Endothelial cell of umbilical vein (primary cell): ENCODE measurements around the gene ZRANB1. TPM values are rescaled to one million over a fixed set of nuclear protein-coding genes. Genes with fewer than 3 reads are reported as not detected.

Experiments
- BruUV-seq: library from RNA; stranded (reverse); fragments of 400-500 nt; replicated peaks from 2 replicates; lab custom pipeline; 2021; lab: Mats Ljungman, UMichigan
- CTCF ChIA-PET: fragments of 300-600, 350-600 bp; sonication (Branson Sonifier 250); formaldehyde crosslinking; loops from one replicate; lab custom pipeline; 2021; ENCODE audit warnings: antibody characterized with exemption, inconsistent platforms; lab: Charles Lee
- POLR2A ChIA-PET: fragments of 300-600, 350-600 bp; sonication (Branson Sonifier 250); formaldehyde crosslinking; loops from one replicate; lab custom pipeline; 2021; ENCODE audit warnings: antibody characterized with exemption, inconsistent platforms; lab: Charles Lee
- DNase-seq: peaks from one replicate; pipeline ENCODE4 v3.0.0-alpha.2; 2011; ENCODE audit warnings: low read depth, low spot score
- FAIRE-seq: peaks from 2 replicates; lab custom pipeline; 2011; peaks lifted over from hg19 to GRCh38; lab: Jason Lieb, UNC
- H2AFZ ChIP-seq: 2 replicates; pipeline ENCODE4 v1.6.0; 2012; ENCODE audit warnings: low read depth, low read length, control low read depth, inconsistent platforms
- H3K27ac ChIP-seq: 2 replicates; pipeline ENCODE4 v1.5.1; 2011; ENCODE audit warnings: low read depth, mild to moderate bottlenecking, control low read depth, low read length, moderate library complexity; ENCODE audit not compliant: insufficient read depth
- H3K27me3 ChIP-seq, 2 experiments: 2 replicates each; pipeline versions ENCODE4 v1.6.0 to v1.6.1; 2011; ENCODE audit warnings: low read length in 2 of 2, mixed read lengths in 1 of 2; ENCODE audit not compliant: control insufficient read depth in 2 of 2, insufficient read depth in 2 of 2
- H3K36me3 ChIP-seq, 2 experiments: 2 replicates in 1 of 2; 3 replicates in 1 of 2; pipeline ENCODE4 v1.5.1; 2011; ENCODE audit warnings: low read length in 2 of 2, mild to moderate bottlenecking in 1 of 2, moderate library complexity in 1 of 2; ENCODE audit not compliant: control insufficient read depth in 2 of 2, insufficient read depth in 2 of 2; ENCODE audit errors: extremely low read depth in 1 of 2
- H3K4me1 ChIP-seq: 3 replicates; pipeline ENCODE4 v1.5.1; 2011; ENCODE audit warnings: mild to moderate bottlenecking, low read length; ENCODE audit not compliant: control insufficient read depth, insufficient read depth; ENCODE audit errors: extremely low read depth
- H3K4me2 ChIP-seq: 2 replicates; pipeline ENCODE4 v1.6.1; 2011; ENCODE audit warnings: low read length, control low read depth, mixed read lengths; ENCODE audit not compliant: insufficient read depth
- H3K4me3 ChIP-seq, 3 experiments: fragments of 200-600 bp in 1 of 3; sonication (generic), shearing (Covaris generic) in 1 of 3; replicated peaks in 1 of 3; 2 replicates each; pipeline ENCODE4 v1.5.1; 2011 to 2016; ENCODE audit warnings: control low read depth in 3 of 3, low read length in 3 of 3, mild to moderate bottlenecking in 2 of 3, inconsistent platforms in 1 of 3, low read depth in 1 of 3, moderate library complexity in 1 of 3; ENCODE audit not compliant: insufficient read depth in 1 of 3
- H3K79me2 ChIP-seq: 2 replicates; pipeline ENCODE4 v1.6.0; 2012; ENCODE audit warnings: low read length, inconsistent platforms; ENCODE audit not compliant: control insufficient read depth, insufficient read depth
- H3K9ac ChIP-seq: replicated peaks from 2 replicates; pipeline ENCODE3; 2011; ENCODE audit warnings: low read length, control low read depth; ENCODE audit not compliant: insufficient read depth; ENCODE audit errors: extremely low read depth
- H3K9me1 ChIP-seq: replicated peaks from 3 replicates; pipeline ENCODE4 v1.6.0; 2011; ENCODE audit warnings: mild to moderate bottlenecking, low read length; ENCODE audit not compliant: control insufficient read depth, insufficient read depth; ENCODE audit errors: extremely low read depth
- H3K9me3 ChIP-seq: replicated peaks from 2 replicates; pipeline ENCODE4 v1.5.1; 2012; ENCODE audit warnings: low read length, inconsistent platforms; ENCODE audit not compliant: control insufficient read depth, insufficient read depth
- H4K20me1 ChIP-seq: replicated peaks from 2 replicates; pipeline ENCODE3; 2011; ENCODE audit warnings: mild to moderate bottlenecking, low read length; ENCODE audit not compliant: control insufficient read depth, insufficient read depth; ENCODE audit errors: extremely low read depth
- CTCF ChIP-seq, 2 donors: IDR thresholded peaks; 1 replicate in 1 of 2; 2 replicates in 1 of 2; pipeline ENCODE4 v1.5.1; 2011; ENCODE audit warnings: low read length in 2 of 2, mild to moderate bottlenecking in 2 of 2, moderate library complexity in 2 of 2, control low read depth in 1 of 2, inconsistent platforms in 1 of 2, low read depth in 1 of 2; ENCODE audit not compliant: insufficient read depth in 1 of 2; ENCODE audit errors: extremely low read depth in 1 of 2
- EZH2 ChIP-seq: IDR thresholded peaks from 2 replicates; pipeline ENCODE4 v1.6.1; 2012; ENCODE audit warnings: borderline replicate concordance, low read depth, mild to moderate bottlenecking, moderate library complexity, low read length, inconsistent platforms; ENCODE audit not compliant: severe bottlenecking
- FOS ChIP-seq: IDR thresholded peaks from 2 replicates; pipeline ENCODE4 v1.6.1; 2011; ENCODE audit warnings: mild to moderate bottlenecking, low read length, moderate library complexity, borderline replicate concordance; ENCODE audit not compliant: insufficient read depth
- GATA2 ChIP-seq: IDR thresholded peaks from 2 replicates; pipeline ENCODE4 v1.7.0; 2011; ENCODE audit warnings: low read depth, mild to moderate bottlenecking, moderate library complexity, mixed read lengths, low read length; ENCODE audit not compliant: insufficient read length, insufficient read depth
- JUN ChIP-seq: IDR thresholded peaks from 2 replicates; pipeline ENCODE4 v1.6.1; 2011; ENCODE audit warnings: borderline replicate concordance, low read depth; ENCODE audit not compliant: insufficient read length, insufficient read depth
- MAX ChIP-seq: IDR thresholded peaks from 2 replicates; pipeline ENCODE4 v1.6.1; 2011; ENCODE audit not compliant: insufficient read depth, insufficient read length
- MYC ChIP-seq: IDR thresholded peaks from one replicate; pipeline ENCODE4 v1.6.1; 2011; ENCODE audit warnings: mild to moderate bottlenecking, low read depth, low read length
- POLR2A ChIP-seq: IDR thresholded peaks from 2 replicates; pipeline ENCODE4 v1.6.1; 2012; ENCODE audit warnings: low read depth, mild to moderate bottlenecking, control low read depth, low read length
- POLR2AphosphoS5 ChIP-seq: IDR thresholded peaks from 2 replicates; pipeline ENCODE4 v1.6.1; 2012; ENCODE audit warnings: low read depth, mild to moderate bottlenecking, control low read depth, low read length, moderate library complexity; ENCODE audit not compliant: insufficient read depth
- dilution Hi-C: fragments of 300-500 bp; cut with MboI; formaldehyde crosslinking; loops from one replicate; pipeline ENCODE4 v1.15.0; 2019; ENCODE audit warnings: low sequenced_read_pairs; ENCODE audit not compliant: extremely low pct_ligation_motif_present
- intact Hi-C: fragments of 100-400 bp; cut with micrococcal nuclease; formaldehyde crosslinking; loops from one replicate; pipeline ENCODE4 v1.10.0; 2022
- polyA plus RNA-seq, 4 experiments: library from polyadenylated mRNA; depleted of rRNA in 3 of 4; stranded (reverse) in 3 of 4; unstranded in 1 of 4; fragments of >200 nt; gene quantifications; 2 replicates each; pipeline versions ENCODE4 v1.2.1 to v1.2.3, GENCODE V29; 2011 to 2012; ENCODE audit warnings: missing spikeins in 1 of 4
- total RNA-seq: library from RNA; stranded (reverse); gene quantifications from 2 replicates; pipeline ENCODE4 v1.2.3, GENCODE V29; 2021

Gene ZRANB1
- total and polyA plus RNA-seq, 2 donors (not counting 3 experiments of a cell fraction or from before 2014, with no cell fraction given), result 6.2 to 17.7 TPM

- Histone ChIP-seq H3K36me3 (peaks cover 0 to 19% of the 10 kb centered on the region in 2 experiments), H3K27me3 (no peaks in the 10 kb centered on the region), H3K4me3 (peak overlapping the region in 1 of 3 experiments; percentile 5), H3K4me1 (peaks cover 12% of the 10 kb centered on the region), H3K9me1 (no peaks in the 10 kb centered on the region), H3K79me2 (peaks cover 87% of the 10 kb centered on the region), H2AFZ (no peak overlapping the region), H3K9me3 (no peaks in the 10 kb centered on the region), H3K27ac (peak overlapping the region; percentile 13), H4K20me1 (no peaks in the 10 kb centered on the region), H3K4me2 (peak overlapping the region; percentile 42), H3K9ac (peak overlapping the region; percentile 13)
- DNase-seq (no peak), FAIRE-seq (no peak)
- CTCF ChIA-PET, result interaction anchor here (0.7 to 3.3 kb wide), 7 partner anchors 8 to 26 kb away, joined by 3 to 28 read pairs (median 3); no protein-coding TSS in a partner anchor
- intact Hi-C loops (loop anchor here (1.0 kb wide), 1 partner anchor 10 kb away; no protein-coding TSS in a partner anchor), dilution Hi-C loops (no loop called here)
- POLR2A ChIA-PET, result no interaction called here
- BruUV-seq, result TSS peak; percentile 3
- TF ChIP-seq MAX, result no peak
- no peak for TF ChIP-seq EZH2
- no peak for TF ChIP-seq JUN
- TF ChIP-seq GATA2, result no peak
- no peak for TF ChIP-seq POLR2A
- no peak for TF ChIP-seq MYC
- no peak for TF ChIP-seq POLR2AphosphoS5
- TF ChIP-seq CTCF (IDR thresholded peaks at IDR 0.05; ENCODE audit: extremely low read depth in 1 of 2, insufficient read depth in 1 of 2, low read depth in 1 of 2, low read length in 2 of 2), result no peak
- TF ChIP-seq FOS, result no peak
Measured at GRCh38 chr10:125035588-125036295, 93.8 kb downstream of the ZRANB1 start.
